Measurements from ENCODE around the gene LYPLA2.
"Not testable (repeated sequence)": the region's sequence is repeated elsewhere in the genome, so short reads cannot be mapped to it uniquely, and the experiment has no call there.

The LYPLA2 gene

GRCh38 chr1:23779826-23780371 lies 11.0 kb upstream of the LYPLA2 start:
- DNase-seq, result no peak

GRCh38 chr1:23783141-23783540 lies 7.8 kb upstream of the LYPLA2 start:
- DNase-seq, result not testable (repeated sequence)

- no peak for DNase-seq
These were observed 6.1 kb upstream of the LYPLA2 start for GRCh38 chr1:23784846-23785245.

- DNase-seq, result no peak
These were observed 3.2 kb upstream of the LYPLA2 start for GRCh38 chr1:23787701-23788100.

GRCh38 chr1:23788695-23789094 lies 2.2 kb upstream of the LYPLA2 start:
- DNase-seq, result no peak

GRCh38 chr1:23791516-23792047 lies 637 bp downstream of the LYPLA2 start:
- peak; percentile 36 to 55 for DNase-seq

GRCh38 chr1:23792151-23792945 lies 1.4 kb downstream of the LYPLA2 start:
- DNase-seq, result no peak

GRCh38 chr1:23793018-23793781 lies 2.3 kb downstream of the LYPLA2 start:
- DNase-seq, result peak in 1 of 2 experiments; percentile 34

GRCh38 chr1:23793861-23794731 lies 3.2 kb downstream of the LYPLA2 start:
- DNase-seq, result no peak

- not testable (repeated sequence) for DNase-seq
These were observed 3.8 kb downstream of the LYPLA2 start for GRCh38 chr1:23794732-23795182.

GRCh38 chr1:23795676-23796465 lies 4.9 kb downstream of the LYPLA2 start:
- DNase-seq, result no peak

GRCh38 chr1:23796466-23797271 lies 5.7 kb downstream of the LYPLA2 start:
- DNase-seq, result no peak

GRCh38 chr1:23797478-23798448 lies 6.8 kb downstream of the LYPLA2 start:
- DNase-seq, result no peak

- DNase-seq, result peak in 1 of 2 experiments; percentile 29
These were observed 7.8 kb downstream of the LYPLA2 start for GRCh38 chr1:23798662-23799142.

- DNase-seq, result no peak
These were observed 8.3 kb downstream of the LYPLA2 start for GRCh38 chr1:23799255-23799569.

GRCh38 chr1:23799570-23800399 lies 8.8 kb downstream of the LYPLA2 start:
- peak; percentile 57 to 58 for DNase-seq

GRCh38 chr1:23800400-23801337 lies 9.7 kb downstream of the LYPLA2 start, which contains the start of gene GALE:
GALE (minus strand) TSS chr1:23800754; CDS start chr1:23799007, 1,747 bp downstream.
- DNase-seq, result peak; percentile 97 to 99

Measured in activated CD4-positive, alpha-beta T cell treated with anti-CD3 and anti-CD28 coated beads, Interleukin-2, amount 50 U/mL, for 48 hours (primary cell).